Head of caudate nucleus (tissue), 42 donors: Measurements from ENCODE around the gene SAPCD2.

Source experiments
- DNase-seq, 42 donors: peaks; one replicate each; pipeline versions ENCODE4 v3.0.0 to v3.0.0-alpha.2; 2020 to 2021; ENCODE audit warnings: mixed read lengths in 7 of 42
- intact Hi-C: fragments of 100-400 bp; cut with DNase I; formaldehyde crosslinking; loops from one replicate; pipeline ENCODE4 v1.15.0; 2022

The SAPCD2 gene

DNA sequence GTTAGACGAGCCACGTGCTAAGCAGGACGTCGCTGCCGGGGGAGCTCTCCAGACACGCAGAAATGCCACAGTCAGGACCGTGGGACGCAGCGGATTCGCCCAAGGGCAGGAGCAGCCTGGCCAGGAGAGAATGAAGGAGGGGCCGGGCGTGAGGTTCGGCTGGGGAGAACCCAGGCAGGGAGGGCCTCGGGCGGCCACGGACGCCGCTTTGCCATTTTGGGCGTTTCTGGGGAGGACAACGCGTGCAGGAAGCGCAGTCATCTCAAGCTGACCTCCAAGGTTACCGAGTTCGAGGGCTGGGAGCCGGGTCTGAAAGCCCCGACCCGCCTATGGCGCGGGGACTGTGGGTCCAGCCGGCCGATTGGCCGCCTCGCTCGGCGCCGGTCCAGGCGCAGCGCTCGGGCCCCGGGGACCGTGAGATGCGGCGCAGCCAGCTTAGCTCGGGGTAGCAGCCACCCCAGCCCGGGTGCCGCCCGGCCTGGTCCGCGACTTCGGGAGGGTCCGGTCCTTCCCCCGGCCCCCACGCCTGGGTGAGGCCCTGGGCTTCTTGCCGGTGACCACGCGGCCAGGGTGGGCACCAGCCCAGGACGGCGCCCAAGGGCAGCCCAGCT, 15.7 kb upstream of the SAPCD2 start:
- DNase-seq: peak in 1 of 42 donors; percentile 58
- intact Hi-C loops: no loop called here

GRCh38 chr9:137084526-137084925, 14.2 kb upstream of the SAPCD2 start:
- intact Hi-C loops: no loop called here
- DNase-seq: no peak

GRCh38 chr9:137083394-137084004, 13.1 kb upstream of the SAPCD2 start:
- intact Hi-C loops: no loop called here
- peak; percentile 59 to 95 (median 80) for DNase-seq

DNA sequence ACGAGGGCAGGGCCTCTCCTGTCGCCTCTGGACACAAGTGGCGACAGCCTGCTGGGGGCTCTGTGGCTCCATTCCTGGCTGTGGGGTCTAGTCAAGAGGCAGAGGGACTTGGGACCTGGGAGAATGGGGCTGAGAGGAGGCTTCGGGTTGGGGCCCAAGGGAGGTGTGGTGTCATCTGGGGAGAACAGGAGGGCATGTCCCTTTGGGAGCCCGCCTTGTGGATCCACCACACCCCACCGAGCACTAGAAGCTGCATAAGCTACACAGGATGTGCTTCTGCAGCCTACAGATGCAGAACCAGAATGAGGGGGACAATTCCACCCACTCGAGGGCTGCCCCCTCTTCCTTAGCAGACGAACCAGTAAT, 12.6 kb upstream of the SAPCD2 start:
- no peak for DNase-seq
- intact Hi-C loops: no loop called here

DNA sequence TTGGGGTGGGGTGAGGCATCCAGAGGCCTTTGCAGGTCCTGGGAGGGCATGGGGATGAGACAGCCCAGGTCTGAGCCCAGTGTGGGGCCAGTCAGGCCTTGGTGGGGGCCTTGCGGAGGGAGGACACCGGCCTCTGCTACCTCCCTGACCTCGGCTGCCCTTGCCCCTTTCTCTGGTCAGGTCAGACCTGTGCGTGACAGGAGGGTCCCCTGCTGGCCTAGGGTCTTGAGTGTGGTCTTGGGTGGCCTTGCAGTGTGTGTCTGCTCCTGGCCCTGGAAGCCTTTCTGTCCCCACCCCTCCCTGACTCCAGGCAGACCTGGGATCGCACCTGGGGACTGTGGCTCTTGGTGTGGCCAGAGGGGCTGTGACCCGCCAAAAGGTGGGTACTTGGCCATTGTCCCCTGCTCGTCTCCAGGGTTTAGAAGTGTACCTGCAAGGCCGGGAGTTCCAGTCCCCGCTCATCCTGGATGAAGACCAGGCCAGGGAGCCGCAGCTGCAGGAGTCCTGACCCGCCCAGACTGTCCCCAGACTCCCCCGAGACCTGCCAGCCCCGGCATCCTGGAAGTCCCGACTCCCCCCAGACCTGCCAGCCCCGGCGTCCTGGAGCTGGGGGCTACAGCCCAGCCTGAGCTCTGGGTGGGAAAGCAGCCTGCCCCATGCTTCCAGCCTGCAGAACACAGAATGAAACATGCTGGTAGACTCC, 12.0 kb upstream of the SAPCD2 start:
- intact Hi-C loops: no loop called here
- no peak for DNase-seq

DNA sequence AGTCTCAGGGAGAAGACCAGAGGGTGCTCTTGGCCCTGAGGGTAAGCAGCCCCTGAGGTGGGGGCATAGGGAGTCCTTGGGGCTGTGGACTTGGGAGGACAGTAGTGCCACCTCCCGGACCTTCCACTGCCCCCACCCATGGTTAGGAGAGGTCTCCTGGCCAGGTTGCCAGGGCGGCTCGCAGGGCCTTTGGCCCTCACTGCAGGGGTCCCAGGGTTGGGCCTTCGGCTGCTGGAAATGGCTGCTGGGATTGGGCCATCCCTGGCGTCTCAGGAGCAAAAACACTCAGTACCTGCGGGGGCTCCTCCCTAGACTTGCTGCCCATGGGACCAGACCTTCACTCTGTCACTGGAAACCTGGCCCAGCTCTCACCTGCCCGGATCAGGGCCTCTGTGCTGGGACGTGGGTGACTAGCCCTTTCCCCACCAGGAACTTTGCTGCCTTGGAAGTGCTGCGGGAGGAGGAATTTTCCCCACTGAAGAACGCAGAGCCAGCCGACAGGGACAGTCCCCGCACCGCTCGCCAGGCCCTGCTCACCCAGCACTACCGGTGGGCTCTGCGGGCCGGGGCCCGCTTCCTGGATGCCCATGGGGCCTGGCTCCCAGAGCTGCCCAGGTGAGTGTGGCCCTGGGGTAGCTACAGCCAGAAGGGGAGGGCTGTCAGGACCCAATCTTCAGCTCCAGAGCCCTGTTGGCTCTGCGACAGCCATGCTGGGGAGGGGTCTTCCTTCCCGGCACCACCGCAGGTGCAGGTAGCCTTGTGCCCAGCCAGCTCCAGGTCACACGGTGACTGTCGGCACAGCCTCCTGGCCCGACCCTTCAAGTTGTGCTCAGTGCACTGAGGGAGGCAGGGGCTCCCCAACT, 10.1 kb upstream of the SAPCD2 start:
- DNase-seq: no peak
- intact Hi-C loops: no loop called here

GRCh38 chr9:137079401-137079787, 9.0 kb upstream of the SAPCD2 start:
- intact Hi-C loops: loop anchor here (10.0 kb wide), 1 partner anchor 295 kb away; no protein-coding TSS in a partner anchor
- DNase-seq: no peak

DNA sequence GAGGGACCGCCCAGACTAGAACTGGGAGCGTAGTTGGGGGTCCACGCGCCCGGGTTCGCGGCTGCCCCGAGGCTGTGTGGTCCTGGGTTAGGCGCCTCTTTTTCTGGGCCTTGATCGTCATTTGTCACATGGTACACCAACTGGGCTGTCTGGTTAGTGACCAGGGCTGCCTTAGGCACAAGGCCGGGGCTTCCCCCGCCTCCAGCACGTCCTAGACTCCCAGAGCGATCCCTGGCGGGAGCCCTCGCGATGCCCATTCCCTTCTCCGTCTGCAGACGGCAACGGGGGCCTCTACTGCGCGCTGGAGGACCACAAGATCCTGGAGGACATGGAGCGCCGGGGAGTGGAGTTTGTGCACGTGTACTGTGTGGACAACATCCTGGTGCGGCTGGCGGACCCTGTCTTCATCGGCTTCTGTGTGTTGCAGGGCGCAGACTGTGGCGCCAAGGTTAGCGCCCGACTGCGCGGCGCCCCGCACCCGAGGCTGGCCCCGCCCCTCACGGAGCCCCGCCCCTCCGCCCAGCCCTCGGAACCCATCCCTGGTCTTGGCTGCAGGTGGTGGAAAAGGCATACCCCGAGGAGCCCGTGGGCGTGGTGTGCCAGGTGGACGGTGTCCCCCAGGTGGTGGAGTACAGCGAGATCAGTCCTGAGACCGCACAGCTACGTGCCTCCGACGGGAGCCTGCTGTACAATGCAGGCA, 8.5 kb upstream of the SAPCD2 start:
- DNase-seq: no peak
- intact Hi-C loops: loop anchor here (10.0 kb wide), 1 partner anchor 294 kb away; no protein-coding TSS in a partner anchor

- no peak for DNase-seq
- intact Hi-C loops: loop anchor here (10.0 kb wide), 1 partner anchor 293 kb away; no protein-coding TSS in a partner anchor
Measured at GRCh38 chr9:137077758-137078693, 7.7 kb upstream of the SAPCD2 start.

- intact Hi-C loops: loop anchor here (10.0 kb wide), 1 partner anchor 292 kb away; no protein-coding TSS in a partner anchor
Measured at GRCh38 chr9:137077010-137077747, 6.8 kb upstream of the SAPCD2 start, which contains the start of gene UAP1L1. UAP1L1 (plus strand) TSS chr9:137077517; CDS start chr9:137077533, 16 bp downstream.

DNA sequence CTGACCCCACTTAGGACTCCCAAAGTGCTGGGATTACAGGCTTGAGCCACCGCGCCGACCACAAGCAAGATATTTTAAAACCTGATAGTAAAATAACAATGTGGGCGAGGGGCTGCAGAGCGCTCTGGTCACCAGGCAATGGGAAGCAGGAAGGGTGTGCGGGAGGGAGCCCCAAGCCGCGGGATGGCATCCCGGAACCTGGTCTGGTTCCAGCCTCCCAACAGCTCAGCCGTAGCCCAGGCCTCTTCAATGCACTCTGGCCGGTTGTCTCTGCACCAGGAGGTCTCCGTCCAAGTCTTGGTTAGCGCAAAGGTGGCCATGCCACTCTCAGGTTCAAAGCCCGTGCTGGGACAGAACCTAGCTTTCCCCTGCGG, 6.3 kb upstream of the SAPCD2 start:
- intact Hi-C loops: loop anchor here (10.0 kb wide), 1 partner anchor 292 kb away; no protein-coding TSS in a partner anchor
- DNase-seq: peak in 2 of 42 donors; percentile 27 to 38

More at GRCh38 chr9:137077010-137077747, 6.8 kb upstream of the SAPCD2 start, which contains the start of gene UAP1L1:
- peak; percentile 77 to 96 (median 89) for DNase-seq

- DNase-seq: no peak
- intact Hi-C loops: loop anchor here (10.0 kb wide), 1 partner anchor 291 kb away; no protein-coding TSS in a partner anchor
Measured at GRCh38 chr9:137075275-137075775, 5.0 kb upstream of the SAPCD2 start.

- intact Hi-C loops: loop anchor here (10.0 kb wide), 1 partner anchor 290 kb away; no protein-coding TSS in a partner anchor
- no peak for DNase-seq
Measured at GRCh38 chr9:137074657-137075274, 4.4 kb upstream of the SAPCD2 start.

- no peak for DNase-seq
- intact Hi-C loops: loop anchor here (10.0 kb wide), 1 partner anchor 289 kb away; no protein-coding TSS in a partner anchor
Measured at GRCh38 chr9:137073992-137074399, 3.6 kb upstream of the SAPCD2 start.

DNA sequence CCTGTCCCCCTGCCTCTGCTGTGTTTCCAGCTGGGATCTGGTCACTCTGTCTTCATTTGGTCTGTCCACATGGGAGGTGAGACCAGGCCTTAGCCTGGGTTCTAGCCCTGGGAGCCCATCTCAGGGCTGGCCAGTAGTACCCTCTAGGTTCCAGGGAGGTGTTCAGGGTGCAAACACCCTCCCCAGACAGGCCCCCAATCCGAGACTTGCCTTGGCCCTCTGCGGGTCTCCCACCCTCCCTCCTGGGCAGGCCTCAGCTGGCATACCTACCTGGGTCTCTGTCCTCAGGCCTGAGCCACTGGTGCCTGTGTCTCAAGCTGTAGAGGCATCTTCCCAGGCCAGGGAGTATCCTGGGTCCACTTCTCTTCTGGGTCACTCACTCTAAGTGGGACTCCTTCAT, 925 bp upstream of the SAPCD2 start:
- no peak for DNase-seq

DNA sequence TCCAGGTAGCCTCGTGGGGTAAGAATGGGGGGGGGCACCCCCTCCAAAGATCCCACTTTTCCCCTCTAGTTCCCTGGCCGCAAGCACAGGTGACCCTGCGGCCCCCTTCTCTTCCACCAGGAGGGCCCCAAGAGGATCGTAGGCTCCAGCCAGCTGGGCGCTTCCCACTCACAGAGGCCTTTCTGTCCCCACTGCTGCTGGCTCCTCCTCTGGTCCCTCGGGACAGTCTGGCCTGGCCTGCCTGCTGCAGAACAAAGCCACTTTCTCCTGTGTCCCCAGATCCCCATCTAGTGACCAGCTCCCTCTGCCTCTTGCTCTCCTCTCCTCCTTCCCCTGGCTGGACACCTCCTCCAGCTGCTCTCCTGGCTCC, 534 bp upstream of the SAPCD2 start:
- intact Hi-C loops: loop anchor here (10.0 kb wide), 1 partner anchor 286 kb away; no protein-coding TSS in a partner anchor
- peak; percentile 71 to 96 (median 89) for DNase-seq

More for the DNA sequence above, 925 bp upstream of the SAPCD2 start:
- intact Hi-C loops: loop anchor here (10.0 kb wide), 1 partner anchor 286 kb away; no protein-coding TSS in a partner anchor
